GM23338 (cell line): ENCODE measurements around the gene ENTPD3. TPM values are rescaled to one million over a fixed set of nuclear protein-coding genes. Genes with fewer than 3 reads are reported as not detected.
A peak's percentile ranks its signal among the peaks of the same experiment; 100 is the strongest.

Experiments used
- ATAC-seq: fragments of 200-7000 bp; cut with Tn5 transposase; 3 replicates; pipeline ENCODE4 v1.9.1; 2020
- DNase-seq: peaks from one replicate; pipeline ENCODE4 v3.0.0-alpha.2; 2015; ENCODE audit warnings: low spot score
- H2AFZ ChIP-seq: fragments of 200-600 bp; sonication (generic); 2 replicates; pipeline ENCODE4 v1.8.0; 2016; ENCODE audit warnings: antibody characterized with exemption, mild to moderate bottlenecking, moderate library complexity
- H3F3A ChIP-seq: fragments of 200-600 bp; sonication (generic); replicated peaks from 2 replicates; pipeline ENCODE4 v1.8.0; 2017; ENCODE audit warnings: antibody characterized with exemption, mixed run types, low read depth
- H3K27ac ChIP-seq: fragments of 200-600 bp; sonication (generic); 2 replicates; pipeline ENCODE4 v1.6.1; 2016; ENCODE audit warnings: low read depth
- H3K27me3 ChIP-seq: fragments of 200-600 bp; sonication (generic); 2 replicates; pipeline ENCODE4 v1.8.0; 2016; ENCODE audit warnings: mild to moderate bottlenecking, mixed run types, moderate library complexity; ENCODE audit not compliant: insufficient read depth
- H3K36me3 ChIP-seq: fragments of 200-600 bp; sonication (generic); 2 replicates; pipeline ENCODE4 v1.8.0; 2016; ENCODE audit warnings: mild to moderate bottlenecking; ENCODE audit not compliant: insufficient read depth
- H3K4me1 ChIP-seq: fragments of 200-600 bp; sonication (generic); 2 replicates; pipeline ENCODE4 v1.8.0; 2016; ENCODE audit warnings: mild to moderate bottlenecking, moderate library complexity; ENCODE audit not compliant: insufficient read depth
- H3K4me2 ChIP-seq: fragments of 200-600 bp; sonication (generic); 2 replicates; pipeline ENCODE4 v1.7.1; 2017; ENCODE audit warnings: mixed run types
- H3K4me3 ChIP-seq: fragments of 200-600 bp; sonication (generic); 2 replicates; pipeline ENCODE4 v1.6.1; 2016; ENCODE audit warnings: mixed run types
- H3K79me2 ChIP-seq: fragments of 200-600 bp; sonication (generic); replicated peaks from 2 replicates; pipeline ENCODE4 v1.8.0; 2017; ENCODE audit warnings: mild to moderate bottlenecking; ENCODE audit not compliant: insufficient read depth
- H3K9me2 ChIP-seq: fragments of 200-600 bp; sonication (generic); 2 replicates; pipeline ENCODE4 v1.8.0; 2017; ENCODE audit not compliant: insufficient read depth
- H4K20me1 ChIP-seq: fragments of 200-600 bp; sonication (generic); replicated peaks from 2 replicates; pipeline ENCODE4 v1.8.0; 2017; ENCODE audit warnings: mild to moderate bottlenecking; ENCODE audit not compliant: insufficient read depth
- H3K27ac Mint-ChIP-seq: 2 replicates; pipeline ENCODE4 v1.8.0; 2020; ENCODE audit warnings: inconsistent platforms, mild to moderate bottlenecking, moderate library complexity, mixed read lengths
- H3K27me3 Mint-ChIP-seq: 3 replicates; pipeline ENCODE4 v1.8.0; 2022; ENCODE audit warnings: low read depth, mild to moderate bottlenecking, moderate library complexity, mixed read lengths, inconsistent platforms; ENCODE audit not compliant: insufficient read depth, poor library complexity
- H3K36me3 Mint-ChIP-seq: 3 replicates; pipeline ENCODE4 v1.8.0; 2021; ENCODE audit warnings: low read depth, mild to moderate bottlenecking, inconsistent platforms, moderate library complexity, mixed read lengths
- H3K4me1 Mint-ChIP-seq: 3 replicates; pipeline ENCODE4 v1.8.0; 2020; ENCODE audit warnings: mild to moderate bottlenecking, inconsistent platforms, mixed read lengths
- H3K4me3 Mint-ChIP-seq: 3 replicates; pipeline ENCODE4 v1.8.0; 2021; ENCODE audit warnings: moderate library complexity, mild to moderate bottlenecking, inconsistent platforms, mixed read lengths
- H3K9me3 Mint-ChIP-seq: 3 replicates; pipeline ENCODE4 v1.8.0; 2020; ENCODE audit warnings: moderate library complexity, mild to moderate bottlenecking, inconsistent platforms, mixed read lengths
- CREB1 ChIP-seq: fragments of 250-450 bp; sonication (Bioruptor Pico); IDR thresholded peaks from 2 replicates; pipeline ENCODE4 v1.5.0; 2020; ENCODE audit warnings: low read depth, mild to moderate bottlenecking, moderate library complexity
- EZH2 ChIP-seq: fragments of 200-600 bp; sonication (generic); IDR thresholded peaks from one replicate; pipeline ENCODE4 v1.8.0; 2017; ENCODE audit warnings: antibody characterized with exemption, mild to moderate bottlenecking, low read depth; ENCODE audit not compliant: unreplicated experiment
- JUNB ChIP-seq: IDR thresholded peaks from one replicate; pipeline ENCODE4 v1.6.1; 2016; ENCODE audit warnings: antibody characterized with exemption; ENCODE audit not compliant: unreplicated experiment
- NANOG ChIP-seq: IDR thresholded peaks from 2 replicates; pipeline ENCODE4 v1.6.1; 2016; ENCODE audit warnings: antibody characterized with exemption, borderline replicate concordance
- POLR2AphosphoS5 ChIP-seq: IDR thresholded peaks from 2 replicates; pipeline ENCODE4 v1.6.1; 2016; ENCODE audit warnings: antibody characterized with exemption, low read depth
- STAT1 ChIP-seq: IDR thresholded peaks from one replicate; pipeline ENCODE4 v1.6.1; 2016; ENCODE audit warnings: antibody characterized with exemption; ENCODE audit not compliant: unreplicated experiment
- ZNF114 ChIP-seq: fragments of 250-450 bp; sonication (Bioruptor Pico); IDR thresholded peaks from 2 replicates; pipeline ENCODE4 v1.5.0; 2020; ENCODE audit warnings: mild to moderate bottlenecking, moderate library complexity
- ZNF331 ChIP-seq: fragments of 250-450 bp; sonication (Bioruptor Pico); IDR thresholded peaks from 2 replicates; pipeline ENCODE4 v1.5.0; 2020; ENCODE audit warnings: low read depth, mild to moderate bottlenecking, moderate library complexity
- polyA plus RNA-seq: library from polyadenylated mRNA; unstranded; fragments of >200 nt; fragmentation: Nextera tagmentation; extraction: Ambion mirVana; gene quantifications from 2 replicates; pipeline ENCODE4 v1.2.1, GENCODE V29; 2016
- total RNA-seq: library from RNA; depleted of rRNA; stranded (reverse); fragments of >200 nt; shearing (Covaris generic); gene quantifications from 2 replicates; pipeline ENCODE4 v1.2.3, GENCODE V29; 2014
- TF ChIP-seq, protein P1 (sequence below): IDR thresholded peaks from one replicate; pipeline ENCODE4 v1.6.1; 2018; ENCODE audit warnings: antibody characterized with exemption; ENCODE audit not compliant: unreplicated experiment
- TF ChIP-seq, protein P2 (sequence below), 2 experiments: fragments of 200-600 bp in 1 of 2; sonication (generic) in 1 of 2; conservative IDR thresholded peaks; 2 replicates each; pipeline versions ENCODE4 v1.5.1 to v1.6.1; 2016 to 2017; ENCODE audit warnings: antibody characterized with exemption in 2 of 2, low read depth in 2 of 2, mild to moderate bottlenecking in 2 of 2, moderate library complexity in 1 of 2
- TF ChIP-seq, protein P3 (sequence below): fragments of 250-450 bp; sonication (Bioruptor Pico); IDR thresholded peaks from 2 replicates; pipeline ENCODE4 v1.5.0; 2020; ENCODE audit warnings: mild to moderate bottlenecking, moderate library complexity

ENTPD3 gene
- total and polyA plus RNA-seq, 2 experiments from 2014 or later, result 0.32 to 0.63 TPM

DNA sequence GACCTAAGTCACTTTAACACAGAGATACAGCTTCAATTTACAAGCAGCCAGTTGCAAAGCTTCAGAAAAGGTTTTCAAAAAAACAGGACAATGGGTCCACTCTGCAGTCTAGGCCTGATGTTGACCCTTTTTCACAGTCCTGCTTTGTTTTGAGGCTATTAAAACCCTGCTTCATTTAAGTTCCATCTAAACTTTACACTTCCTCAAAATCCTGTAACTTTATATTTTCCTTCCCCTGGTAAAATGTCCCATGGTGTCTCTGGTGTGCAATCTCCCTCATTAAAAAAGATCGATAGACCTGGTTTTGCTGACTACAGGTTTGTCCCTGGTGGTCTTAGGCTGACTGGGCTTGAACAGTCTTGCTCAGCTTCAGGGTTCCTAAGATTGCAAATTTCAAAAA, 65.1 kb downstream of the ENTPD3 start (continued):
- TF ChIP-seq, protein P1, sequence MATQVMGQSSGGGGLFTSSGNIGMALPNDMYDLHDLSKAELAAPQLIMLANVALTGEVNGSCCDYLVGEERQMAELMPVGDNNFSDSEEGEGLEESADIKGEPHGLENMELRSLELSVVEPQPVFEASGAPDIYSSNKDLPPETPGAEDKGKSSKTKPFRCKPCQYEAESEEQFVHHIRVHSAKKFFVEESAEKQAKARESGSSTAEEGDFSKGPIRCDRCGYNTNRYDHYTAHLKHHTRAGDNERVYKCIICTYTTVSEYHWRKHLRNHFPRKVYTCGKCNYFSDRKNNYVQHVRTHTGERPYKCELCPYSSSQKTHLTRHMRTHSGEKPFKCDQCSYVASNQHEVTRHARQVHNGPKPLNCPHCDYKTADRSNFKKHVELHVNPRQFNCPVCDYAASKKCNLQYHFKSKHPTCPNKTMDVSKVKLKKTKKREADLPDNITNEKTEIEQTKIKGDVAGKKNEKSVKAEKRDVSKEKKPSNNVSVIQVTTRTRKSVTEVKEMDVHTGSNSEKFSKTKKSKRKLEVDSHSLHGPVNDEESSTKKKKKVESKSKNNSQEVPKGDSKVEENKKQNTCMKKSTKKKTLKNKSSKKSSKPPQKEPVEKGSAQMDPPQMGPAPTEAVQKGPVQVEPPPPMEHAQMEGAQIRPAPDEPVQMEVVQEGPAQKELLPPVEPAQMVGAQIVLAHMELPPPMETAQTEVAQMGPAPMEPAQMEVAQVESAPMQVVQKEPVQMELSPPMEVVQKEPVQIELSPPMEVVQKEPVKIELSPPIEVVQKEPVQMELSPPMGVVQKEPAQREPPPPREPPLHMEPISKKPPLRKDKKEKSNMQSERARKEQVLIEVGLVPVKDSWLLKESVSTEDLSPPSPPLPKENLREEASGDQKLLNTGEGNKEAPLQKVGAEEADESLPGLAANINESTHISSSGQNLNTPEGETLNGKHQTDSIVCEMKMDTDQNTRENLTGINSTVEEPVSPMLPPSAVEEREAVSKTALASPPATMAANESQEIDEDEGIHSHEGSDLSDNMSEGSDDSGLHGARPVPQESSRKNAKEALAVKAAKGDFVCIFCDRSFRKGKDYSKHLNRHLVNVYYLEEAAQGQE, result no peak
- no peak for TF ChIP-seq STAT1

DNA sequence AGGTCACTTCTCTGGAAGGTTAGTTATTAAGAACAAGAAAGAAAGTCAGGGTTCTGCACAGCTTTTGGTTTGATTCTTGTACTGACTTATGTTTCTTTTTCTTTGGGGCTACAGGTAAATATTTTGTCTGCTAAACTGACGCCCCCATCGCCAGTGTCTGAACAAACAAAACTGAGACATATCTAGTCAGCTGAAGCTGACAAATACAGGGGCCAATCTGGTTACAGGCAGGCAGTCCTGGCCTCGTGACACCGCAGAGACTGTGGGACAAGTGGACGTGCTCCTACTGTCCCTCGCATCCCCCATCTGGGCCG, 65.5 kb downstream of the ENTPD3 start:
- Histone ChIP-seq H3K4me1 (no peaks in the 10 kb centered on the region), H3K79me2 (peaks cover 3% of the 10 kb centered on the region), H3F3A (no peaks in the 10 kb centered on the region), H3K27ac (peak overlapping the region; percentile 81), H4K20me1 (no peaks in the 10 kb centered on the region), H3K36me3 (no peaks in the 10 kb centered on the region; the same call in 1 of the 2 replicates), H3K4me3 (peak overlapping the region; percentile 59), H3K4me2 (peak overlapping the region; percentile 80), H3K9me2 (no peaks in the 10 kb centered on the region), H2AFZ (peak overlapping the region; percentile 30), H3K27me3 (no peaks in the 10 kb centered on the region)
- no peaks in the 10 kb centered on the region for H3K9me3 Mint-ChIP-seq
- peaks cover 9% of the 10 kb centered on the region for H3K36me3 Mint-ChIP-seq
- peak overlapping the region; percentile 98 for H3K27ac Mint-ChIP-seq
- no peak for ATAC-seq
- H3K4me3 Mint-ChIP-seq, result peak overlapping the region; percentile 90
- peaks cover 9% of the 10 kb centered on the region for H3K4me1 Mint-ChIP-seq
- DNase-seq, result no peak
- peaks cover 3% of the 10 kb centered on the region for H3K27me3 Mint-ChIP-seq
- TF ChIP-seq, protein P2, sequence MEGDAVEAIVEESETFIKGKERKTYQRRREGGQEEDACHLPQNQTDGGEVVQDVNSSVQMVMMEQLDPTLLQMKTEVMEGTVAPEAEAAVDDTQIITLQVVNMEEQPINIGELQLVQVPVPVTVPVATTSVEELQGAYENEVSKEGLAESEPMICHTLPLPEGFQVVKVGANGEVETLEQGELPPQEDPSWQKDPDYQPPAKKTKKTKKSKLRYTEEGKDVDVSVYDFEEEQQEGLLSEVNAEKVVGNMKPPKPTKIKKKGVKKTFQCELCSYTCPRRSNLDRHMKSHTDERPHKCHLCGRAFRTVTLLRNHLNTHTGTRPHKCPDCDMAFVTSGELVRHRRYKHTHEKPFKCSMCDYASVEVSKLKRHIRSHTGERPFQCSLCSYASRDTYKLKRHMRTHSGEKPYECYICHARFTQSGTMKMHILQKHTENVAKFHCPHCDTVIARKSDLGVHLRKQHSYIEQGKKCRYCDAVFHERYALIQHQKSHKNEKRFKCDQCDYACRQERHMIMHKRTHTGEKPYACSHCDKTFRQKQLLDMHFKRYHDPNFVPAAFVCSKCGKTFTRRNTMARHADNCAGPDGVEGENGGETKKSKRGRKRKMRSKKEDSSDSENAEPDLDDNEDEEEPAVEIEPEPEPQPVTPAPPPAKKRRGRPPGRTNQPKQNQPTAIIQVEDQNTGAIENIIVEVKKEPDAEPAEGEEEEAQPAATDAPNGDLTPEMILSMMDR (conservative IDR thresholded peaks at IDR 0.05; ENCODE audit: low read depth in 2 of 2), result no peak
- TF ChIP-seq NANOG (no peak), STAT1 (no peak), ZNF114 (CRISPR knock-in tag) (no peak), EZH2 (no peak), CREB1 (no peak), ZNF331 (CRISPR knock-in tag) (no peak), POLR2AphosphoS5 (no peak), JUNB (no peak)
- TF ChIP-seq, protein P3, sequence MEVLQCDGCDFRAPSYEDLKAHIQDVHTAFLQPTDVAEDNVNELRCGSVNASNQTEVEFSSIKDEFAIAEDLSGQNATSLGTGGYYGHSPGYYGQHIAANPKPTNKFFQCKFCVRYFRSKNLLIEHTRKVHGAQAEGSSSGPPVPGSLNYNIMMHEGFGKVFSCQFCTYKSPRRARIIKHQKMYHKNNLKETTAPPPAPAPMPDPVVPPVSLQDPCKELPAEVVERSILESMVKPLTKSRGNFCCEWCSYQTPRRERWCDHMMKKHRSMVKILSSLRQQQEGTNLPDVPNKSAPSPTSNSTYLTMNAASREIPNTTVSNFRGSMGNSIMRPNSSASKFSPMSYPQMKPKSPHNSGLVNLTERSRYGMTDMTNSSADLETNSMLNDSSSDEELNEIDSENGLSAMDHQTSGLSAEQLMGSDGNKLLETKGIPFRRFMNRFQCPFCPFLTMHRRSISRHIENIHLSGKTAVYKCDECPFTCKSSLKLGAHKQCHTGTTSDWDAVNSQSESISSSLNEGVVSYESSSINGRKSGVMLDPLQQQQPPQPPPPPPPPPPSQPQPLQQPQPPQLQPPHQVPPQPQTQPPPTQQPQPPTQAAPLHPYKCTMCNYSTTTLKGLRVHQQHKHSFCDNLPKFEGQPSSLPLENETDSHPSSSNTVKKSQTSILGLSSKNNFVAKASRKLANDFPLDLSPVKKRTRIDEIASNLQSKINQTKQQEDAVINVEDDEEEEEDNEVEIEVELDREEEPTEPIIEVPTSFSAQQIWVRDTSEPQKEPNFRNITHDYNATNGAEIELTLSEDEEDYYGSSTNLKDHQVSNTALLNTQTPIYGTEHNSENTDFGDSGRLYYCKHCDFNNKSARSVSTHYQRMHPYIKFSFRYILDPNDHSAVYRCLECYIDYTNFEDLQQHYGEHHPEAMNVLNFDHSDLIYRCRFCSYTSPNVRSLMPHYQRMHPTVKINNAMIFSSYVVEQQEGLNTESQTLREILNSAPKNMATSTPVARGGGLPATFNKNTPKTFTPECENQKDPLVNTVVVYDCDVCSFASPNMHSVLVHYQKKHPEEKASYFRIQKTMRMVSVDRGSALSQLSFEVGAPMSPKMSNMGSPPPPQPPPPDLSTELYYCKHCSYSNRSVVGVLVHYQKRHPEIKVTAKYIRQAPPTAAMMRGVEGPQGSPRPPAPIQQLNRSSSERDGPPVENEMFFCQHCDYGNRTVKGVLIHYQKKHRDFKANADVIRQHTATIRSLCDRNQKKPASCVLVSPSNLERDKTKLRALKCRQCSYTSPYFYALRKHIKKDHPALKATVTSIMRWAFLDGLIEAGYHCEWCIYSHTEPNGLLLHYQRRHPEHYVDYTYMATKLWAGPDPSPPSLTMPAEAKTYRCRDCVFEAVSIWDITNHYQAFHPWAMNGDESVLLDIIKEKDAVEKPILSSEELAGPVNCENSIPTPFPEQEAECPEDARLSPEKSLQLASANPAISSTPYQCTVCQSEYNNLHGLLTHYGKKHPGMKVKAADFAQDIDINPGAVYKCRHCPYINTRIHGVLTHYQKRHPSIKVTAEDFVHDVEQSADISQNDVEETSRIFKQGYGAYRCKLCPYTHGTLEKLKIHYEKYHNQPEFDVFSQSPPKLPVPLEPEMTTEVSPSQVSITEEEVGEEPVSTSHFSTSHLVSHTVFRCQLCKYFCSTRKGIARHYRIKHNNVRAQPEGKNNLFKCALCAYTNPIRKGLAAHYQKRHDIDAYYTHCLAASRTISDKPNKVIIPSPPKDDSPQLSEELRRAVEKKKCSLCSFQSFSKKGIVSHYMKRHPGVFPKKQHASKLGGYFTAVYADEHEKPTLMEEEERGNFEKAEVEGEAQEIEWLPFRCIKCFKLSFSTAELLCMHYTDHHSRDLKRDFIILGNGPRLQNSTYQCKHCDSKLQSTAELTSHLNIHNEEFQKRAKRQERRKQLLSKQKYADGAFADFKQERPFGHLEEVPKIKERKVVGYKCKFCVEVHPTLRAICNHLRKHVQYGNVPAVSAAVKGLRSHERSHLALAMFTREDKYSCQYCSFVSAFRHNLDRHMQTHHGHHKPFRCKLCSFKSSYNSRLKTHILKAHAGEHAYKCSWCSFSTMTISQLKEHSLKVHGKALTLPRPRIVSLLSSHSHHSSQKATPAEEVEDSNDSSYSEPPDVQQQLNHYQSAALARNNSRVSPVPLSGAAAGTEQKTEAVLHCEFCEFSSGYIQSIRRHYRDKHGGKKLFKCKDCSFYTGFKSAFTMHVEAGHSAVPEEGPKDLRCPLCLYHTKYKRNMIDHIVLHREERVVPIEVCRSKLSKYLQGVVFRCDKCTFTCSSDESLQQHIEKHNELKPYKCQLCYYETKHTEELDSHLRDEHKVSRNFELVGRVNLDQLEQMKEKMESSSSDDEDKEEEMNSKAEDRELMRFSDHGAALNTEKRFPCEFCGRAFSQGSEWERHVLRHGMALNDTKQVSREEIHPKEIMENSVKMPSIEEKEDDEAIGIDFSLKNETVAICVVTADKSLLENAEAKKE (CRISPR knock-in tag), result no peak
- TF ChIP-seq, protein P1, result no peak
